Cardiac fibroblast (primary cell): ENCODE data around the gene CACNA1F.

Experiments
- DNase-seq, 2 donors: peaks; one replicate each; pipeline versions ENCODE4 v3.0.0 to v3.0.0-alpha.2; 2010; ENCODE audit warnings: low read depth in 2 of 2
- H3K4me3 ChIP-seq, 2 donors: replicated peaks in 1 of 2; 1 replicate in 1 of 2; 2 replicates in 1 of 2; pipeline ENCODE4 v1.5.1; 2011; ENCODE audit warnings: low read depth in 2 of 2, low read length in 2 of 2, mild to moderate bottlenecking in 2 of 2, moderate library complexity in 1 of 2
- CTCF ChIP-seq: IDR thresholded peaks from one replicate; pipeline ENCODE4 v1.5.1; 2011; ENCODE audit warnings: low read depth, mild to moderate bottlenecking, low read length, inconsistent platforms

CACNA1F gene

GRCh38 chrX:49209434-49210251 is 23.5 kb downstream of the CACNA1F start:
- no peak for DNase-seq
- no peak for TF ChIP-seq CTCF
- no peak overlapping the region for H3K4me3 ChIP-seq

GRCh38 chrX:49208399-49208798 is 24.7 kb downstream of the CACNA1F start:
- TF ChIP-seq CTCF = no peak
- H3K4me3 ChIP-seq = no peak overlapping the region
- no peak for DNase-seq

- TF ChIP-seq CTCF = no peak
- DNase-seq = no peak
- H3K4me3 ChIP-seq = no peak overlapping the region
These were observed 26.6 kb downstream of the CACNA1F start for GRCh38 chrX:49206543-49206942.

- H3K4me3 ChIP-seq = no peak overlapping the region
- no peak for TF ChIP-seq CTCF
- no peak for DNase-seq
These were observed 27.7 kb downstream of the CACNA1F start for GRCh38 chrX:49205443-49205842.

GRCh38 chrX:49204709-49205108 is 28.4 kb downstream of the CACNA1F start:
- no peak for DNase-seq
- TF ChIP-seq CTCF = no peak

GRCh38 chrX:49204017-49204416 is 29.1 kb downstream of the CACNA1F start:
- no peak for DNase-seq
- no peak overlapping the region for H3K4me3 ChIP-seq
- TF ChIP-seq CTCF = no peak

More at GRCh38 chrX:49204709-49205108, 28.4 kb downstream of the CACNA1F start:
- no peak overlapping the region for H3K4me3 ChIP-seq
